Activated T-cell treated with anti-CD3 and anti-CD28 coated beads for 24 hours (primary cell): ENCODE results near the gene GALNT3.

Source experiments
- DNase-seq: peaks from one replicate; pipeline ENCODE4 v3.0.0-alpha.2; 2020; ENCODE audit warnings: low read depth

Gene GALNT3

GRCh38 chr2:165725421-165725820, 68.6 kb downstream of the GALNT3 start:
- DNase-seq, result no peak

- DNase-seq, result no peak
Measured at GRCh38 chr2:165720511-165720910, 73.5 kb downstream of the GALNT3 start.

- DNase-seq, result no peak
Measured at GRCh38 chr2:165718610-165719210, 75.3 kb downstream of the GALNT3 start.

- DNase-seq, result no peak
Measured at GRCh38 chr2:165716091-165716490, 78.0 kb downstream of the GALNT3 start.

GRCh38 chr2:165706960-165707487, 87.0 kb downstream of the GALNT3 start:
- no peak for DNase-seq

GRCh38 chr2:165701147-165701546, 92.9 kb downstream of the GALNT3 start:
- no peak for DNase-seq

GRCh38 chr2:165700531-165700930, 93.5 kb downstream of the GALNT3 start:
- DNase-seq, result no peak

GRCh38 chr2:165699946-165700345, 94.1 kb downstream of the GALNT3 start:
- no peak for DNase-seq

- DNase-seq, result no peak
Measured at GRCh38 chr2:165698444-165698884, 95.6 kb downstream of the GALNT3 start.

GRCh38 chr2:165697748-165698443, 96.2 kb downstream of the GALNT3 start:
- DNase-seq, result no peak
